Astrocyte (in vitro differentiated cells and primary cell): ENCODE measurements around the gene ODF2.

ENCODE experiments used
- EZH2 ChIP-seq: IDR thresholded peaks from 2 replicates; pipeline ENCODE4 v1.6.1; 2012; ENCODE audit warnings: mild to moderate bottlenecking, low read length, inconsistent platforms; ENCODE audit not compliant: insufficient read depth
- TF ChIP-seq, protein P1 (sequence below): IDR thresholded peaks from 2 replicates; pipeline ENCODE4 v1.5.1; 2011; ENCODE audit warnings: low read depth, mild to moderate bottlenecking, inconsistent platforms, low read length, moderate library complexity; ENCODE audit not compliant: insufficient read depth

DNA sequence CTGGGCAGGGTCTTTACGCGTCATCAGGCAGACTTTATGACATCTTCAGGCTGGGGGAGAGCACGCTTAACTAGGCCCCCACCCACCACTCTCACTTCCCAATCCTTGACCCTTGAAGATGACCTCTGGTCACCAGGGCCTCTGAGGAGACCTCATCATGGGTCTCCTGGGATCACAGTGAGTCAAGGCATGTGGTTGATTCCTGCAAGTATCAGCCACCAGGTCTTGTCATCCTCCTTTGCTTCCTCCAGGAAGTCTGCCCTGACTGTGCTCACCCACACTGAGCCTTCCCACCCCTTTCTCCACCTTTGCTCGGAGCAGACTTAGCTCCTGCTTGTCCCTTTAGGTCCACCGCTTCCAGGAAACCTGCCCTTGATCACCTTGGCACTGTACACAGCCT is 17.3 kb downstream of the ODF2 start:
- TF ChIP-seq, protein P1, sequence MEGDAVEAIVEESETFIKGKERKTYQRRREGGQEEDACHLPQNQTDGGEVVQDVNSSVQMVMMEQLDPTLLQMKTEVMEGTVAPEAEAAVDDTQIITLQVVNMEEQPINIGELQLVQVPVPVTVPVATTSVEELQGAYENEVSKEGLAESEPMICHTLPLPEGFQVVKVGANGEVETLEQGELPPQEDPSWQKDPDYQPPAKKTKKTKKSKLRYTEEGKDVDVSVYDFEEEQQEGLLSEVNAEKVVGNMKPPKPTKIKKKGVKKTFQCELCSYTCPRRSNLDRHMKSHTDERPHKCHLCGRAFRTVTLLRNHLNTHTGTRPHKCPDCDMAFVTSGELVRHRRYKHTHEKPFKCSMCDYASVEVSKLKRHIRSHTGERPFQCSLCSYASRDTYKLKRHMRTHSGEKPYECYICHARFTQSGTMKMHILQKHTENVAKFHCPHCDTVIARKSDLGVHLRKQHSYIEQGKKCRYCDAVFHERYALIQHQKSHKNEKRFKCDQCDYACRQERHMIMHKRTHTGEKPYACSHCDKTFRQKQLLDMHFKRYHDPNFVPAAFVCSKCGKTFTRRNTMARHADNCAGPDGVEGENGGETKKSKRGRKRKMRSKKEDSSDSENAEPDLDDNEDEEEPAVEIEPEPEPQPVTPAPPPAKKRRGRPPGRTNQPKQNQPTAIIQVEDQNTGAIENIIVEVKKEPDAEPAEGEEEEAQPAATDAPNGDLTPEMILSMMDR: no peak
- no peak for TF ChIP-seq EZH2
